SK-N-SH treated with all-trans-retinoic acid at 6 μM for 48 hours (cell line): ENCODE results near the gene BRAT1.

Experiments used
- BACH2 ChIP-seq: fragments of 250-450 bp; sonication (Bioruptor Pico); IDR thresholded peaks from 2 replicates; pipeline ENCODE4 v1.9.0; 2021; ENCODE audit warnings: mild to moderate bottlenecking, borderline replicate concordance
- CSDC2 ChIP-seq: fragments of 250-450 bp; sonication (Bioruptor Pico); IDR thresholded peaks from 2 replicates; pipeline ENCODE4 v1.5.0; 2020; ENCODE audit warnings: mild to moderate bottlenecking, moderate library complexity
- PATZ1 ChIP-seq: fragments of 250-450 bp; sonication (Bioruptor Pico); IDR thresholded peaks from 2 replicates; pipeline ENCODE4 v1.8.0; 2020; ENCODE audit warnings: mild to moderate bottlenecking, moderate library complexity, borderline replicate concordance
- RARB ChIP-seq: fragments of 250-450 bp; sonication (Bioruptor Pico); IDR thresholded peaks from 2 replicates; pipeline ENCODE4 v1.8.0; 2021; ENCODE audit warnings: mild to moderate bottlenecking, moderate library complexity
- SNAI2 ChIP-seq: fragments of 250-450 bp; sonication (Bioruptor Pico); IDR thresholded peaks from 2 replicates; pipeline ENCODE4 v1.5.0; 2020; ENCODE audit warnings: mild to moderate bottlenecking, moderate library complexity
- ZFP3 ChIP-seq: fragments of 250-450 bp; sonication (Bioruptor Pico); IDR thresholded peaks from 2 replicates; pipeline ENCODE4 v1.5.0; 2020; ENCODE audit warnings: mild to moderate bottlenecking, moderate library complexity

GRCh38 chr7:2517026-2517425, 38.3 kb downstream of the BRAT1 start:
- TF ChIP-seq PATZ1 (CRISPR knock-in tag) (peak; percentile 95; the same call in 1 of the 2 replicates), RARB (no peak), BACH2 (no peak), CSDC2 (CRISPR knock-in tag) (no peak), ZFP3 (CRISPR knock-in tag) (no peak), SNAI2 (CRISPR knock-in tag) (no peak)
